NB4 (cell line): ENCODE results near the gene DRG2.

Source experiments
- CTCF ChIP-seq: IDR thresholded peaks from one replicate; pipeline ENCODE4 v1.5.1; 2012; ENCODE audit warnings: low read depth, low read length
- MAX ChIP-seq: IDR thresholded peaks from 2 replicates; pipeline ENCODE4 v1.6.1; 2011; ENCODE audit warnings: low read depth, low read length

- TF ChIP-seq CTCF: no peak
- no peak for TF ChIP-seq MAX
These were observed 11.8 kb downstream of the DRG2 start for GRCh38 chr17:18099516-18099915.
